GM21619 (cell line): ENCODE data around the gene ZMAT5.
A peak's percentile ranks its signal among the peaks of the same experiment; 100 is the strongest.

Experiments
- ATAC-seq: cut with Tn5 transposase; IDR thresholded peaks from one replicate; pipeline ENCODE4 v1.9.1; 2021; ENCODE audit not compliant: unreplicated experiment

ZMAT5 gene

GRCh38 chr22:29787371-29787980, 20.7 kb upstream of the ZMAT5 start:
- no peak for ATAC-seq

DNA sequence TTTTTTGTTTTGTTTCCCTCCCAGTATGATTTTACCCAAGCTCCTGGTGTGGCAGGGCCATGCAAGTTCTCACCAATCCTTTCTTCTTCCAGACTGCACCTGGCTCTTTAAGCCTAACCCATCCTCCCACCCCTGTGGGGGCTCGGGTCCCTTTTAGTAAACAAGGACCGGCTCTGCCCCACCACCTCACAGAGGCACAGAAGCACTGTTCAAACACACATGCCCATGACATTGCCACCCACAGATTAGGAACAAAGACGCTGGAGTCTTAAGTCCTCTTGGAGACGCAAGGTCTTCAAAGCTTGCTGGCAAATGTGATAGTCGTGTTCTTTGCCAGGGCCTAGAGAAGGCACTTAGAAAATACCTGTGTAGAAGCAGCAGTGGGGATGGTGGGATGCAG, 19.2 kb upstream of the ZMAT5 start:
- ATAC-seq, result no peak

GRCh38 chr22:29784451-29785361, 17.9 kb upstream of the ZMAT5 start:
- ATAC-seq, result no peak

DNA sequence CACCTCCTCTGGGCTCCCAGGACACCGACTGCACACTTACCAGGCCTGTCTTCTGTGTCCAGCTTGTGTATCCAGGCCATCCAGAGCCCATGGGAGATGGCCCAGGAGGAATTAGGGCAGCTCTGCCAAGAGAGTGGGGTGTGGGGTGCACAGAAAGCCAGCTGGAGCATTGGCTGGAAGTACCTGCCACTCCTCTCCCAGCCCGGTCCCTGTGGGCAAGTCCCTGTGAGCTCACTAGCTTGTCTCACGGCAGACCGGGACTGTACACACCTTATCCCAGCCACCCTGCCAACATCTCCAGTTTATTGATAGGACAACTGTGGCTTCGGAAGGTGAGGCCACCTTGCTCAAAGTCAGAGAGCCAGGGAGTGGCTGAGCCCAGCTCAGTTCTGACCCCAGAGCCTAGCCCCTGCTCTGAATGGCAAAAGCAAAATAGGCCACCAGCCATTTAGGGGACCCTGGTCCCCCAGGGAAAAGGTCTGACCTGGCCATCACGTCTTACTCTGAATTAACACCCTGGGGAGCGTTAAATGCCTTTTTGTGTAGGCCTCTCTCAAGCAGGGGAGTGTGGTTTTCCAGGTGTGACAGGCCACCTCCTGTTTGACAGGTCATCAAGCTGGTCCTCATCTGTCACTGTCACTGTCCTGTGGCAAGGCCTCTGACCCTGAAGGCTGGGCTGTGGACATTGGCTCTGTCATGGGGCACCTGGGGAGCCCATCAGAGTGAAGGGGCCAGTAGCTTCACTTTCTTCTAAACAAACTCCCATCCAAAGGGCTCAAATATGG, 15.4 kb upstream of the ZMAT5 start:
- ATAC-seq, result no peak

DNA sequence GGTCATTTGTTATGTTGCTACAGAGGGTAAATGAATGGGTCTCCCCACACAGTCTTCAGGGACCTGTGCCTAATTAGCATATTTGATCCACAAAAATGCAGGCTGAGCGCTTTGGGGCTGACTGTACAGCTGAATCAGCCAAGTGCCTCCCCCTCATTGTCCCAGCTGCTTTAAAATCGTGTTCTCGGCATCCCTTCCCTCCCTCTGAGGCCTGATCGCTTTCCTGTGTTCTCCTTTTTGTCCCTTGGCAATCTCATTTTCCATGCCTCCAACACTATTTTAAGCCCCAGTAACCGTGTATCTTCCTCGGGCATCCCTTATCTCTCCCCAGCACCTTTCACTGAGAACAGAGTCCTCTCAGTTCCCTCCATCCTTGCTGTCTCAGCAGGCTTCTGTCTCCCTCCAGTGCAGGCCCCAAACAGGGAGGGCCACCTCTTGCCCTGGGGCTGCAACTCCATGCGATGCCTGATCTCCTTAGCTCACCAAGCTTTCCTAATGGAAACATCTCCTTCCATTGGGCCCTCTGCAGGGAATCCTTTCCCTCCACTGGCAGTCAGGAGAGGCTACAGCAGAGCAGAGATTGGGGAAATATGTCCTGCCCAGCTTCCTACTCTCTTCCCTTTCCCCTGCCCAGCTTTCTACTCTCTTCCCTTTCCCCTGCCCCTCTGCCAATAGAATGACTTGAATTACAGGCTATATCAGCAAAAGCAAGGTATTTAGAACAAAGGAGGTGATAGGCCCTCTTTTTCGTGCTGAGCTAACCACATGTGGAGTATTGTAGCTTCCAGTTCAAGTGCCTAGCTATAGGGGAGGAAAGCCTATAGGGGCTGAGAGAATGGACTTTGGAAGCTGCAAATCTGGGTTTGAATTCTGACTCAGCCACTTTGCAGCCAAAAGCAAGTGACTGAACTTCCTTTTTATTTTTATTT, 14.2 kb upstream of the ZMAT5 start:
- ATAC-seq, result no peak

- ATAC-seq, result no peak
These were observed 13.4 kb upstream of the ZMAT5 start for GRCh38 chr22:29780220-29780619.

DNA sequence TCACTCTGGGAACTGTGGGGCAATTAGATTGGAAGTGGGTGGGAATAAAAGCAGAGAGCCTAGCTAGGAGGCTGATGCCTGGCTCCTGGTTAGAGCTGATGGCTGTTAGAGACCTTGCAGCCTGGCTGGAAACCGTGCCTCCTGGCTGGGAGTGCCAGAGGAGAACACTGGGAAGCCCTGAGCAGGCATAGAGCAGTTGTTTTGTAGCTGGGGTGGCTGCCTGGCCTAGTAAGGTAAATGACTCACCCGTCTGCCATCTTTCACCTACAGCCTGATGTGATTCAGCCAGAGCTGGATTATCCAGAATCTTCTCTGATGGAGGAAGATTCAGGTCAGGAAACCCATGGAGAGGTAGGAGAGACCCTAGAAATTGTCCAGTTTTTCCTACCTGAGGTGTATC, 6.4 kb upstream of the ZMAT5 start:
- ATAC-seq, result no peak

GRCh38 chr22:29772170-29772641, 5.4 kb upstream of the ZMAT5 start:
- ATAC-seq, result no peak

DNA sequence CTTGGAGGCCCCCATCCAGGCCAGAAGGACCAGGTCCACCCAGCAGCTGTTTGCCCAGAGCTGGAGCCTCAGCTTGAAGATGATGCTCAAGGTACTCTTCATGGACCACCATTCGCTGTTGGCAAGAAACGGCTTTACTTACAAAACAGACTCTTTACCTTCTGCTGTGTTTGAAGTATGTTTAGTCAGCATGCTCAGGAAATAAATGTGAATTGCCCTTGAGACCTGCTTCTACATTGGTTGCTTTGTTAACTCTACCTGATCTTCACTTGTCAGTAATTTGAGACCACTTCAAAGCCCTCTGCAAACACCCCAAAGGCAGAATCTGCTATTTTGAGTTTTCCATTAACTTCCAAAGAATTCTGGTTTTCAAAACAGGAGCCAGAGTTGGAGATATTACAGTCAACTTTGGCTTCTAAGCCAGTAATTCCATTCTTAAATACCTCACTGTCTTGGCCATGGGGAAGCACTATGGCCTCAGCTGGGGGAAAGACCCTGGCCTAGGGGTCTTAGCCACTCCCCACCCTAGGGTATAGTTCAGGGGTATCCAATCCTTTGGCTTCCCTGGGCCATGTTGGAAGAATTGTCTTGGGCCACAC, 3.0 kb upstream of the ZMAT5 start:
- ATAC-seq, result no peak

DNA sequence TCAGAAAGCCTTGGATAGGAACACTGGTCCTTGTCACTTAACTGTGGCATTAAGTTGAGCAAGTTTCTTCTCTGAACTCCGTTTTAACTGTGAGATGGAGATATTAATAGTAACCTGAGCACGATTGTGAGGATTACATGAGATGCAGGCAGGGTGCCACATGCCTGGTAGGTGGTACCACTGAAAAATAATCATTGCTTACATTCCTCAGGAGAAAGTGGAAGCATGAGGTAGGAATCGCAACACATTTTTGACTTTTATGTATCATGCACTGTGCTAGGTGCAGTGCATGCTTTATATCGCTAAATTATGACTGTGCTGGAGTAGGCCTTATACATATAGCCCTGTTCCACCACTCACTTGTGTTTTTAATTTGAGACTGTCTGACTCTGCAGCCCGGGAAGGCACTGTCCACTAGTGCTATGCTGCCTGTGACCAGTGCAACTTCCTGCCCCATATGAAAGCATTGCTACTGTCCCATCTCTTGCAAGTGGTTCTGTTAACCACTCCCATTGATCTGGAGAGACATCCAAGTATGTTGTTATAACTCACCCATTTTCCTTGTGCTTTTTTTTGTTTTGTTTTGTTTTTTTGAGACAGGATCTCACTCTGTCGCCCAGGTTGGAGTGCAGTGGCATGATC, 1.4 kb upstream of the ZMAT5 start:
- no peak for ATAC-seq

DNA sequence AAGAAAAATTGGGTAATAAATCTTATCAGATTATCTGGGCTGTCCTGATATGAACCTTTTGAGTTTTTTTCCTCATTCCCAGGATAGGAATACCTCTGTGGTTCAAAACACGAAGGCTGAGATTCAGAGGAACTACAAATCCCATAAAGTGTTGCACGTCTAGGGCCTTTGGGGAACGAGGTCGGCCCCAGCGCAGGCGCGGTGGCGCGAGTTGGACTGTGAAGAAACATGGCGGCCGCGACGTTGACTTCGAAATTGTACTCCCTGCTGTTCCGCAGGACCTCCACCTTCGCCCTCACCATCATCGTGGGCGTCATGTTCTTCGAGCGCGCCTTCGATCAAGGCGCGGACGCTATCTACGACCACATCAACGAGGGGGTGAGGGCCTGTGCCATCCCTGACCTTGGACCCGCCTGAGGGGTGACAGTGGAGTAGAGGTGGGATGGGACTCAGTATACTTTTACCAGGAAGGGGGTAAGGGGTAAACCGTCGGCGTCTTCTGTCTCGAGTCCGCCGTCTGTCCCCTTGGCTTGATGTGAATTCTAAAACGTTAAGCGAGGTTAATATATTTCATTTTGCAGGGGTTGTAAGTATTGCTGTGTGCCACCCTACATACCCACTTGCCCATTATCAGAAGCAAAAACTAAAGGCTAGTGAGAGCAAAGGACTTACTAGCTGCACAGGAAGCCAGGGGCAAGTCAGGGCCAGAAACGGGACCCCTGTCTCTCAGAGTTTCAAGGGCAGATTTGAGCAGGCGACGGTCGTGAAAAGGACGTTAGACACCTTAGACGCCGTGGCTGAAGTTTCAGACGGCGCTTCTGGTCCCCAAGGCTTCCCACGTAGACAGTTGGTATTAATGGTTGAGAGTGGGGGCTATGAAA, 604 bp upstream of the ZMAT5 start, which contains the start of gene UQCR10:
TSS of gene UQCR10 (plus strand) at position 199 of the 881 bp plus-strand sequence. CDS start at position 229, 30 bp downstream.
- peak; percentile 54 for ATAC-seq

GRCh38 chr22:29765905-29766631, 739 bp downstream of the ZMAT5 start:
- no peak for ATAC-seq

DNA sequence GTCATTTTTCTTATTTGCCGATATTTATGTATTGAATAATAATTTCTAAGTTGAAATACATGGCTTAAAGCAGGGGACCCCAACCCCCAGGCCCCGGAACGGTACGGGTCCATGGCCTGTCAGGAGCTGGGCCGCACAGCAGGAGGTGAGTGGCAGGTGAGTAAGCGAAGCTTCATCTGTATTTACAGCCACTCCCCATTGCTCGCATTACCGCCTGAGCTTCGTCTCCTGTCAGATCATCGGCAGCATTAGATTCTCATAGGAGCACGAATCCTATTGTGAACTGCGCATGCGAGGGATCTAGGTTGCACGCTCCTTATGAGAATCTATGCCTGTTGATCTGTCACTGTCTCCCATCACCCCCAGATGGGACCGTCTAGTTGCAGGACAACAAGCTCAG, 4.5 kb downstream of the ZMAT5 start:
- ATAC-seq, result no peak

DNA sequence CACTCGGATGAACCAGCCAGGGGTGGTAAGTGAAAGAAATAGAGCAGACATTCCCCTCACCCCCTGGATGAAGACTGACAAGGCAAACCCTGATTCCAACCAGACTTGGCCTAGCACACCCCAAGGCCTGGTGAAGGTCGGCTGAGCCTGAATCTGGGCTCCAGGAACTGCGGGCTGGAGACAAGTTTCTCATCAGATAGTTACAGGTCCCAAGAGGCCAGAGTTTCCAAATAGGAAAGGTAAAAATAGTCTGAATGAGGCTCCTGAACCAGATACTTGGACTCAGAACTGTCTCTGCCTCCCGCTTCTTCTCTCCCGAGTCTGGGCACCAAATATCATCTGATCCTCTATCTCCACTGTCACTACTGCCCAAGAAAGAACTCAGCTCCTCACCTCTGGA, 7.8 kb downstream of the ZMAT5 start:
- no peak for ATAC-seq

DNA sequence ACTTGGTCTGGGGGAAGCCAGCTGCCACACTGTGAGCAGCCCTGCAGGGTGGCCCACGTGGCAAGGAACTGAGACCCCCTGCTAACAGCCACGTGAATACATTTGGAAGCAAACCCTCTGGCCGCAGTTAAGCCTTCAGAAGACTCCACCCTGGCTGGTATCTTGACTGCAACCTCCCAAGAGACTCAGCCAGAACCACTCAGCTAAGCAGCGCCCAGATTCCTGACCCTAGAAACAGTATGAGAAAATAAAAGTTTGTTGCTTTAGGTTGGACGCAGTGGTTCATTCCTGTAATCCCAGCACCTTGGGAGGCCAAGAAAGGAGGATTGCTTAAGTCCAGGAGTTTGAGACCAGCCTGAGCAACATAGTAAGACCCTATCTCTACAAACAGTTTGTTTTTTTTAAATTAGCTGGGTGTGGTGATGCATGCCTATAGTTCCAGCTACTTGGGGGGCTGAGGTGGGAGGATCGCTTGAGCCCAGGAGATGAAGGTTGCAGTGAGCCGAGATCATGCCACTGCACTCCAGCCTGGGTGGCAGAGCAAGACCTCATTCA, 8.7 kb downstream of the ZMAT5 start:
- ATAC-seq, result no peak

DNA sequence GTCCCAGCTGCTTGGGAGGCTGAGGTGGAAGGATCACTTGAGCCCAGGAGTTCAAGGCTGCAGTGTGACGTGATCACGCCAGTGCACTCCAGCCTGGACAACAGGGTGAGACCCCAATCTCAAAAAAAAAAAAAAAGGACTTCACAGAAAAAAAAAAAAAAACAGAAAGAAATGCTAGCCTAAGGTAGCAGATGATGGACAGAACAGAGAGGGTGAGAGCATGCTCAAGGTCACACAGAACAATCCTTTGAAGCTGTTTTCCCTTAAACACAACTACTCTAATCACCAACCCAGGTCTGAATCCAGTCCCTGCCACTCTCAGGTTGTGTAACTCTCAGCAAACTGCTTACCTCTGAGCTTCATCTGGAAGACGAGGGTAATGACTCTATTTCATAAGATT, 9.7 kb downstream of the ZMAT5 start:
- ATAC-seq, result no peak

DNA sequence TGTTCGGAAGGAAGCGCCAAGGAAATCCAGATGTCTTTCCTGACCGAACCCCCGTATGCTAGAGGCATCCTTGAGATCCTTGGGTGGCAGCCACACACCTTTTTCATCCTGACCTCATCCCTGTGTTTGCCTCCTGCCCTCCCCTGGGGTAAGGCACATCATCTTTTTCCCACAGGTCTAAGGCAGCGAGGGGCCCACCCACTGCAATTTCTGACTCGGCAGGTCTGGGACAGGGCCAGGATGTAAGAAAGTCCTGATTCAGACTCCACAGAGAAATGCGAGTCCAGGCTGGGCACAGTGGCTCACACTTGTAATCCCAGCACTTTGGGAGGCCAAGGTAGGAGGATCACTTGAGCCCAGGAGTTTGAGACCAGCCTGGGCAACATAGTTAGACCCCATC, 10.5 kb downstream of the ZMAT5 start:
- no peak for ATAC-seq

DNA sequence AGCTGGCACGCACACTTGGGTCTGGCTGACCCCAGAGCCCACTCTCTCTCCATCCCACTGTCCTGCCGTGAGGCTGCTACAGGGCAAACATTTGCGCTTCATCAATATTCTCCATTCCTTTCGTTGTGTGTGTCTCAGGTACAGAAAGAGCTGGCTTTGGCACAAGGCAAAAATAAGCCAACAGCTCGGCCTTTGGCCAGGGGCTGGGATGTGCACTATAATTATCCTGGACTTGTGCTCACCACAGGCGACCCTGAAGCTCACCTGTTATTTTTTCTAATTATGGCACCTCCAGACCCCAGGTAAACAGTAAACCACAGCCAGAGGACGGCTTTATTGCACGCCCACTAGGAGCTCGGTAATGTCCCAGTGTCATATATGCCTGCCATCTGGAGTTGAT, 10.9 kb downstream of the ZMAT5 start:
- ATAC-seq, result no peak
